HEK293T (cell line): Measurements from ENCODE around the gene LMAN2L.

Experiments
- CTCF ChIA-PET: fragments of 350-600 bp; formaldehyde crosslinking; extraction: SDS; loops from one replicate; lab custom pipeline; 2021; ENCODE audit warnings: antibody characterized with exemption, inconsistent platforms; lab: Yijun Ruan, JAX
- POLR2A ChIA-PET: fragments of 350-600 bp; formaldehyde crosslinking; extraction: SDS; loops from one replicate; lab custom pipeline; 2020; ENCODE audit warnings: antibody characterized with exemption, inconsistent platforms; lab: Yijun Ruan, JAX
- DNase-seq: peaks from one replicate; pipeline ENCODE4 v3.0.0; 2012; ENCODE audit warnings: mixed read lengths; ENCODE audit errors: extremely low spot score
- ARNT ChIP-seq: fragments of 450-650 bp; IDR thresholded peaks from 2 replicates; pipeline ENCODE4 v1.6.1; 2017; ENCODE audit warnings: mild to moderate bottlenecking
- BHLHE40 ChIP-seq: fragments of 450-650 bp; IDR thresholded peaks from 2 replicates; pipeline ENCODE4 v1.6.1; 2016; ENCODE audit warnings: mild to moderate bottlenecking, moderate library complexity, borderline replicate concordance
- CTBP1 ChIP-seq: fragments of 450-650 bp; IDR thresholded peaks from 2 replicates; pipeline ENCODE4 v1.6.1; 2016; ENCODE audit warnings: borderline replicate concordance
- ELF4 ChIP-seq: fragments of 450-650 bp; IDR thresholded peaks from 2 replicates; pipeline ENCODE4 v1.6.1; 2017; ENCODE audit warnings: antibody characterized with exemption
- FOXA1 ChIP-seq: fragments of 450-650 bp; IDR thresholded peaks from 2 replicates; pipeline ENCODE4 v1.6.1; 2016; ENCODE audit warnings: mild to moderate bottlenecking
- FOXK2 ChIP-seq: fragments of 450-650 bp; IDR thresholded peaks from 2 replicates; pipeline ENCODE4 v1.6.1; 2016; ENCODE audit warnings: mild to moderate bottlenecking
- FOXM1 ChIP-seq: fragments of 450-650 bp; IDR thresholded peaks from 2 replicates; pipeline ENCODE4 v1.6.1; 2017; ENCODE audit warnings: mild to moderate bottlenecking, borderline replicate concordance
- HDGF ChIP-seq: fragments of 450-650 bp; IDR thresholded peaks from 2 replicates; pipeline ENCODE4 v1.6.1; 2017; ENCODE audit warnings: antibody characterized with exemption, borderline replicate concordance
- L3MBTL2 ChIP-seq: fragments of 450-650 bp; conservative IDR thresholded peaks from 2 replicates; pipeline ENCODE4 v1.6.1; 2016; ENCODE audit warnings: mild to moderate bottlenecking
- LEF1 ChIP-seq: fragments of 450-650 bp; IDR thresholded peaks from 2 replicates; pipeline ENCODE4 v1.6.1; 2017; ENCODE audit warnings: mild to moderate bottlenecking, borderline replicate concordance
- NFRKB ChIP-seq: fragments of 450-650 bp; IDR thresholded peaks from 2 replicates; pipeline ENCODE4 v1.6.1; 2016; ENCODE audit warnings: mild to moderate bottlenecking, moderate library complexity
- SP1 ChIP-seq: fragments of 450-650 bp; IDR thresholded peaks from 2 replicates; pipeline ENCODE4 v1.6.1; 2017
- SUZ12 ChIP-seq: fragments of 450-650 bp; IDR thresholded peaks from 2 replicates; pipeline ENCODE4 v1.6.1; 2016; ENCODE audit warnings: mild to moderate bottlenecking
- TARDBP ChIP-seq: fragments of 450-650 bp; IDR thresholded peaks from 2 replicates; pipeline ENCODE4 v1.6.1; 2016
- ZNF384 ChIP-seq: fragments of 450-650 bp; IDR thresholded peaks from 2 replicates; pipeline ENCODE4 v1.6.1; 2016
- TF ChIP-seq, protein P1 (sequence below): fragments of 450-650 bp; IDR thresholded peaks from 2 replicates; pipeline ENCODE4 v1.6.1; 2016

The LMAN2L gene

DNA sequence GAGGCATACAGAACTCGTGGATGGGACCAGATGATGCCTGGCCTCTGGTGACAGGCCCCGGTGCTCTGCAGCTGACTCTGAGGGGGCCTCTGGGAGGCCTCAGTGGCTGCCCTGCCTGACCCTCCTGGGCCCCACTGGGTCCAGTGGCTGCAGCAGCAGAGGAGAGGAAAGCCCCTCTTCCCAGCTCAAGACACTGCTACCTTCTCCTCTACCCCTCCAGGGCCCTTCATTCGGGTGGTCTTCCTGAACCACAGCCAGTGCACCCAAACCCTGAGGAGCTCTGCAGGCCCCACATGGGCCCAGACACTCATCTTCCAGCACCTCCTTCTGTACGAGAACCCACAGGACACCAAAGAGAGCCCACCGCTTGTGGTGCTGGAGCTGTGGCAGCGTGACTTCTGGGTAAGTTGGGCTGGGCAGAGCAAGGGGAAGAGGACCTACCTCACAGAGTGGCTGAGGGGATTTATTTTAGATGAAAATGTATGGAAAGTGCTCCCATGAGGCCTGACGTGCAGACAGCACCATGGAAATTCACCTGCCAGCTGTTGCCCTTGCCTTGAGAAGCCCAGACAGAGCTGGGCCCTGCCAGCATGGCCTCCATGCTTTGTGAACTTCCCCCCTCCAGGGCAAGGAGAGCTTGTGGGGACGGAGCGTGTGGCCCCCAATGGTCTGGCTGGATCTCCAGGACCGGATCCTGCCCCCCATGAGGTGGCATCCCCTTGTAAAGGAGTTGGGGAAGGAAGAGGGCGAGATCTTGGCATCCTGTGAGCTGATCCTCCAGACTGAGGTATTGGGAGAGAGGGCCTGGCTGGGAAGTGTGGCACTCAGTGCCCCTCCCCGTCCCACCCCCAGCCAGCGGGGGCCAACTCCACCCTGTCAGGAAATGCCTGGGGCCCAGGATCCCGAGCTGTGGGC is 46.3 kb downstream of the LMAN2L start:
- CTCF ChIA-PET: no interaction called here
- TF ChIP-seq ELF4: no peak
- TF ChIP-seq FOXK2: no peak
- TF ChIP-seq LEF1: no peak
- TF ChIP-seq FOXA1: no peak
- no peak for TF ChIP-seq FOXM1
- no peak for TF ChIP-seq BHLHE40
- TF ChIP-seq CTBP1: no peak
- no peak for TF ChIP-seq SP1
- TF ChIP-seq NFRKB: no peak
- no peak for TF ChIP-seq SUZ12
- no peak for TF ChIP-seq ZNF384
- TF ChIP-seq L3MBTL2: no peak
- TF ChIP-seq HDGF: no peak
- TF ChIP-seq, protein P1, sequence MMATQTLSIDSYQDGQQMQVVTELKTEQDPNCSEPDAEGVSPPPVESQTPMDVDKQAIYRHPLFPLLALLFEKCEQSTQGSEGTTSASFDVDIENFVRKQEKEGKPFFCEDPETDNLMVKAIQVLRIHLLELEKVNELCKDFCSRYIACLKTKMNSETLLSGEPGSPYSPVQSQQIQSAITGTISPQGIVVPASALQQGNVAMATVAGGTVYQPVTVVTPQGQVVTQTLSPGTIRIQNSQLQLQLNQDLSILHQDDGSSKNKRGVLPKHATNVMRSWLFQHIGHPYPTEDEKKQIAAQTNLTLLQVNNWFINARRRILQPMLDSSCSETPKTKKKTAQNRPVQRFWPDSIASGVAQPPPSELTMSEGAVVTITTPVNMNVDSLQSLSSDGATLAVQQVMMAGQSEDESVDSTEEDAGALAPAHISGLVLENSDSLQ: no peak

DNA sequence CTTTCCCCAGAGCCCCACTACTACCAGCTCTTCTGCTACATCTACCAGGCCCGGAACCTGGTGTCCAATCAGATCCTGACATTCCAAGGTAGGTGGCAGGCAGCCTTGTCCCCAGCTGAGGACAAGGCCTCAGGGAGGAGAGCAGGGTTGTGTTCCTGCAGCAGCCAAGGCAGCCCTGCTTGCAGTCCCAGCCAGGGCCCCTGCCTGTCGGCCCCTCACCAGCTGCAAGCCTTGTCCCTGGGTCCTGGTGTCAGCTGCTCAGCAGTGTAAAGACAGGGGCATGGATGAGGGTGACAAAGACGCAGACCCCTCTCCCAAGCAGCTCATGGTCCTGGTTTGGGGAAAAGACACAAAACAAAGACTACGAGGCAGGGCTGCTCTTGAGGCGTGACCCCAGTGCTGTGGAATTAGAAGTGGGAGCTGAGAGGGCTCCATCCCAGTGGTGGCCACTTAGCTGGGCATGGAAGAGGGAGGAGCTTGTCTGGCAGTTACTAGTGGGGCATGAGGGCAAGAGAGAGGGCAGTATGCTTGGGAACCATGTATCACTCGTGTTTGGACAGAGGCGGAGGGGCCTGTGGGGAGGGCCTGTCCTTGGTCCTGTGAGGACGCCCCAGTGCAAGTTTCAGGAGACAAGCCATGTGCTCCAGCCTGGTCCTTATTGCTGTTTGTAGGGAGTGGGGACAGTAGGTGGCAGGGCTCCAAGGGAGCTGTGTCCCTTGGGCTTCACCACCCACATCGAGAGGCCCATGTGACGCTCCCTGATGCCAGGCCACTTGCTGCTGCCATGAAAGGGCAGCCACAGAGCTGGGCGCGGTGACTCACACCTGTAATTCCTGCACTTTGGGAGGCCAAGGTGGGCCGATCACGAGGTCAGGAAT is 47.5 kb downstream of the LMAN2L start:
- DNase-seq: no peak
- ChIA-PET POLR2A (no interaction called here), CTCF (no interaction called here)
- TF ChIP-seq FOXM1: no peak
- TF ChIP-seq, protein P1: no peak
- no peak for TF ChIP-seq ELF4
- TF ChIP-seq ZNF384: no peak
- no peak for TF ChIP-seq SUZ12
- TF ChIP-seq SP1: no peak
- TF ChIP-seq CTBP1: no peak
- no peak for TF ChIP-seq BHLHE40
- no peak for TF ChIP-seq FOXK2
- TF ChIP-seq FOXA1: no peak
- TF ChIP-seq TARDBP: no peak
- TF ChIP-seq ARNT: no peak
- no peak for TF ChIP-seq LEF1
- TF ChIP-seq L3MBTL2: no peak
- TF ChIP-seq NFRKB: no peak
- no peak for TF ChIP-seq HDGF

More for the DNA sequence above, 46.3 kb downstream of the LMAN2L start:
- POLR2A ChIA-PET: interaction anchor here (0.7 kb wide), 1 partner anchor 70 kb away, joined by 3 read pairs; no protein-coding TSS in a partner anchor
- DNase-seq: no peak

DNA sequence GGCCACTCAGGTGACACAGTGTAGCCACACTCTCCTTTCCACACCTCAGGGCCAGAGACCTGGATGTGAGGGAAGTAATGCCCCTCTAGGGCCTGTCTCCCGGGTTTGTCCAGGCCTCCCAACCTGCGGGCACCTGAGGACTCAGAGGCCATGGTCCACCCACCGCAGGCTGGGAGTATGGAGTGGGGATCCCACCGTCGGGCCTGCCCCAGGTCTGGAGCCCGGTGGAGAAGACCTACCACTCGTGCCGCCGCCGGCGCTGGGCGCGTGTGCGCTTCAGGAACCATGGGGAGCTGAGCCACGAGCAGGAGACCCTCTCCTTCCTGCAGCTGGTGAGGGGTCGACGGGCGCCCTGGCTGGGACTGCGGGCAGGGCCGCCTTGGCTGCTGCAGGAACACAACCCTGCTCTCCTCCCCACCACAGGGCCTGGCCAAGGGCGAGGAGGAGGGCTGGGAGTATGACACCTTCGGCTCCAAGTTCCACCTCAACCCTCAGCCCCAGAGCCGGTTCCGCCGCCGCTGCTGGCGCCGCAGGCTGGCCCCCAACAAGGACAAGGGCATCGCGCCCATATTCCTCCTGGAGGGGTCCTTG is 48.7 kb downstream of the LMAN2L start:
- CTCF ChIA-PET: no interaction called here
- DNase-seq: no peak
- POLR2A ChIA-PET: no interaction called here
- TF ChIP-seq ARNT (no peak), BHLHE40 (no peak), NFRKB (no peak), SUZ12 (no peak), HDGF (no peak)

DNA sequence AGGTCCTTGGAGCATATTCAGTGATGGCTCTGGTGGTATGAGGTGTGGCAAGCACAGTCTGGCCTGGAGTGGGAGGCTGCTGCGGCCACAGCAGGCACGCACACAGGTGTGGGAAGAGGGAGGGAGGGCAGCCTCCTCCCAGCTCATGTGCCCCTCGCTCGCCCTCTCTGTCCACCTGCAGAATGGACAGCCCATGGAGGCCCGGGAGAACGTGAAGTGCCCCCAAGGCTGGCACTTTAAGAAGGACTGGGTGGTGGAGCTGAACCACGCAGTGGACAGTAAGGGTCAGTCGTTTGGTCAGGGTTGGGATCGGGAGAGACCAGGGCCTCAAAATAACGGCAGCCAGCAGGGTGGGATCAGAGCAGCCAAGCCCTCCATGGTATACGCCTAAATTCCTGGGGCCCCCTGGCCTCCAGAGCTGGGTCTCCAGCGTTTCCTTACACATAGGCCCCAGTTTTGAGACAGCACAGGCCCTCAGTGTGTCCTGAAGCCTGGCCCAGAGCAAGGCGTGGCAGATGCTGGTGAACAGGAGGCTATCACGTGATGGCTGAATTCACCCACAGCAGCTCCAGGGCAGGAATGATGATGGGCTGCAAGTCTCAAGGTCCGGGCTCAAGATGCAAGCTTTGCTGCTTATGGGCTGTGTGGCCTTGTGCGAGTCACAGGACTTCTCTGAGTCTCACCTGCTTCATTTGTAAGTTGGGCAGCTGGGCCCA is 49.4 kb downstream of the LMAN2L start:
- no peak for DNase-seq
- ChIA-PET CTCF (no interaction called here), POLR2A (interaction anchor here (1.1 kb wide), 1 partner anchor 24 kb away, joined by 3 read pairs; no protein-coding TSS in a partner anchor)
- TF ChIP-seq HDGF (no peak), CTBP1 (no peak), NFRKB (no peak), L3MBTL2 (no peak), ELF4 (no peak), LEF1 (no peak), FOXM1 (no peak), FOXA1 (no peak), FOXK2 (no peak), BHLHE40 (no peak), TARDBP (no peak), ARNT (no peak), SP1 (no peak), ZNF384 (no peak), SUZ12 (no peak)
- TF ChIP-seq, protein P1: no peak
